ENCODE measurements around the gene PCBD2.

The PCBD2 gene

DNA sequence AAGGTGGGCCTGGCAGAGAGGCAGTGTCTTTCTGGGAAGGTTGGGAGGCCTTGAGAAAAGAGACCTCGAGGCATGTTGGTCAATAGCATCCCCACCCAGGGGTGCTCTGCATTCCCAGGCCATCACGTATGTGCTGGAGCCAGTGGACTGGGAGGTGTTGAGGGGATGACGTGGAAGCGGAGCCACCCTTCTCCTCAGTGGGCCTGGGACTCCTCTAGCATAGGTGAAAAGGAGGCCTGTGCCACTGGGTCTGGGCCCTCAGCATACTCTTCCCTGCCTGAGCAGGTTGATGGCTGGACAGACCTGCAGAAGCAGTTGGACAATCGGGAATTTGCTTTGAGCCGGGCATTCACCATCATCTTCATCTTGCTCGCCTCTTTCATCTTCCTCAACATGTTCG, 103.6 kb downstream of the PCBD2 start:
- no peak for DNase-seq

DNA sequence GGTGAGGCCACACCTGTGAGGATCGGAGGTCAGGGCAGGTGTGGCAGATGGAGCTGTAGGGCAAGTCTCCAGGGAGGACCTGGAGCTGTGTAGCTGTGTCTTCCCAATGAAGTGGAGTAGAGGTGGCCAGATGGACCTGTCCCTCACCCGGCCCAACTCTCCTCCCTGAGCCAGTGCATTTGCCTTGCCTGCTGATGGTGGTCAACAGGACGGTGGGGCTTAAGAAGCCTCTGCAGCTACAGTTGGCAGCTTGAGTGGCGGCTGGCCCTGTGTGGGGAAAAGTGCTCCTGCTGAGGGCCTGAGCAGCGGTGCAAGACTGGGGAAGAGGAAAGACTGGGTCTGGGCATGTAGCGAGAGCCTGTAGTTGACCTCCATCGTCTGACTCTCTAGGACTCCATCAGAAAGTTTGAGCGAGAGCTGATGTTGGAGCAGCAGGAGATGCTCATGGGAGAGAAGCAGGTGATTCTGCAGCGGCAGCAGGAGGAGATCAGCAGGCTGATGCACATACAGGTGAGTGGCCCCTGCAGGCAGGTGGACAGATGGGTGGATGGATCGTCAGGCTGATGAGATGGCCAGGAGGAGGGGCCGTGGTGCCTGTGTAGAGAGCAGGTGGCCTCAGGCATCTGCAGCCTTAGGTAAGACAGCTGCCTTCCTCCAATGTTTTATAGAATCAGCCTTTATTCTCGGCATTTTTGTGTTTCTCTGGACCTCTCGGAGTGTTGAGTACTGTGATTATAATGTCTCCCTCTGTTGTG, 104.2 kb downstream of the PCBD2 start:
- DNase-seq: no peak

DNA sequence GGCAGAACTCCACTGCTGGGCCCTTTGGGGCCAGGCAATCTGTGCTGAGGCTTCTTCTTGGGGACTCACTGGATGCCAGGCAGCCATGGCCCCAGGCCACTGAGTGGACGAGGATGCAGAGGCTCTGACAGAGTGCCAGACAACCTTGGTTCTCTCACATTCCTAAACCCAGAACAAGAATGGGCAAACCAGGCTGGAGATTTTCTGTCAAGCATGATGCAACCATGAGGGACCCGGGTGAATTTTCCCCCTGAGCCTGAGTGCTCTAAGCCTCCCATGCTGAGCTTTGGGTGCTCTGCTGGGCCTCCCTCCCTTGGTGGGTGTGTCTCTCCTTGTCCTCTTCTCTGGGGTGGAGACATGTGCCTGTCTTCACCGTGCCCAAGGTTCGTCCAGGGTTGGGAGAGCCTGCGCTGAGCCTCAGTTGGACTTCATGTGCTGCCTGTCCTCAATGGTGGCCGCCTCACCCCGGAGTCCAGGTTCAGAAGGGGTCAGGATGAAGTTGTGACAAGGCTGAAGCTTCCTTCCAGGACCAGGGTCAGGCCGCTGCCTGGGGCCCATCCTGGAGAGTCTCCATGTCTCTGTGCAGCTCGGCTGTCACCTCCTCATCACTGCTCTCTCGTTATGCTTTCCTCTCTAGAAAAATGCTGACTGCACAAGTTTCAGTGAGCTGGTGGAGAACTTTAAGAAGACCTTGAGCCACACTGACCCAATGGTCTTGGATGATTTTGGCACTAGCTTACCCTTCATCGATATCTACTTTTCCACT, 105.0 kb downstream of the PCBD2 start:
- DNase-seq: no peak

DNA sequence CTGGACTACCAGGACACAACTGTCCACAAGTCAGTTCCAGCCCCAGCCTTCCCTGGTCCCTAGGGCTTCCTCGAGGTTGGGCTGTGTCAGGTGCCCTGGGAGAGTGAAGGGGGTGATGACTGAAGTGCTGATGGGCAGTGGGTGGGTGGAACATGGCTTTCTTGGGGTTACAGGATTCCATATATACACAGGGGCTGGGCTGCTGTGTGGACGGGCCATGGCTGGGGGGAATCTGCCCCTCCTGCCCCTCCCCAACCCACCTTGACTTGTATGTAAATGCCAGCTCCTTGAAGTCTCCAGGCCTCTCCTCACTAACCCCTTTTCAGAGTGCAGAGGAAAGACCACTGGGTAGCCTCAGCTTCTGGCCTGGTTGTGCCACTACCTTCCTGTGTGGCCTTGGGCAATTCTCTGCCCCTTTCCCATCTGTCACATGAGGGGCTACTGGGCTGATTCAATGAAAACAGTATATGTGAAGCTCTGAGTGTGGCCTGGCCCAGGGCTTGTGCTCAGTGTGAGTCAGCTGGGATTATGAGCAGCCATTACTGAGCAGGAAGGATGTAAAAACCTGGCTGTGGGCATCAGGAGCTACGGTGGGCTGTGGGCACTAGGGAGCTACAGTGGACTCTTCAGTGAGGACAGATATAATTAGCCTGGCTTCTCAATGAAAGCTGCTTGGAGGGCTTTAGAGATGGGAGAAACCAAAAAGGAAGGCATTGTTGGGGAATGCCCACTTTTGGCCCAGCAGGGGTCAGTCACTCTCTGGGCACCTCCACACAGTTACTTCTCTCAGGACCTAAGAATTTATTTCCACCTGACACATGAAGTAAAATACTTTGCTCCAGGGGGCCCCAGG, 105.8 kb downstream of the PCBD2 start:
- no peak for DNase-seq

DNA sequence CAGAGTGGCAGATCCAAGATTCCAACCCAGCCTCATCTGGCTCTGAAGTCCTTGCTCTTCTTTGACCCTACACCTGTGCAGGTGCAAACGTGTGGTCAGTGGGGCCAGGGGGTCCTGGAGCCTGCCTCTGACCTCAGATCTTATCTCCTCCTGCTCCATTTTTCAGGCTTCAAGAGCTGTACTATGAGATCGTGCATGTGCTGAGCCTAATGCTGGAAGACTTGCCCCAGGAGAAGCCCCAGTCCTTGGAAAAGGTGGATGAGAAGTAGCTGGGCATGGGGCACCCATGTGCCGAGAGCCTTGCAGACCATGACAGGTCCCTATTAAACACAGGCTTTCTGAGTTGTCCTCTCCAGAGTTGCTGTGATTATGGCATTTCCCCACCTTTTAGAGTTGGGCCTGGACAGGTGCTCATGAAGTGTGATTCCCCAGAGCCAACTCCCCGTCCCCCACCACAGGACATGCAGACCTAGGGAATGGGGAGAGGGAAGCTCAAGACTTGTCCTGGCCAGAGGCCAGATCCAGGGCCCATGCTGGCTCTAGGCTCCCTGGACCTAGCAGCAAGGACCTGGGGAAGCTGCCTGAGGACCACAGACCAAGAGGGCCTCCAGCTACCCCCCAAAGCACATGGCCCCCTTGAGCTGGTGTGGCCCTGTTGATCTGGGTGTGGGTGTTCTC, 106.6 kb downstream of the PCBD2 start:
- DNase-seq: no peak

DNA sequence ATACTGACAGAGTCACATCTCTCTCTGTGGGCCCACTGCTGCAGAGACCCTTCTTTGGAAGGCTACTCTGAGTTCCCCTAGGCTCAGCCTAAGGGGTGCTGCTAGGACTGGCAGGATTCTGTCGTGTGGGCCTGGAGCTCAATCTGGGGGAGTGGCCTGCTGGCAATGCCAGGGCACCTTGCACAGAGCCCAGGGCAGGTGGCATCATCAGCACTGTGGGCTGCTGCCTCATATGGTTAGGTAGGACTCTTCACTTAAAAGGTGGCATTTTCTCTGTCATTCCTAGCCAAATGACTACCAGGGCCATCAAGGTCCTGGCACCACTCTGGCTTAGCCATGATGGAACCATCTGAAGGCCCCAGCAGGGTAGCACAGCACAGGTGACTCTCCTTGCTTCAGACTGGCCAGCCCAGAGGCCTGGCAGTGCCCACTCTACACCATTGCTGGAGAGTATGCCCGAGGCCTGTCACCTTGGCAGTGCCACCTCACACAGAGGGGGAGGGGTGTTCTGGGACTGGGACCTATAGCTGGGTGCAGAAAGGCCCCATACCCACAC, 107.2 kb downstream of the PCBD2 start:
- no peak for DNase-seq

All from NCI-H226 (cell line).